C4-2B (cell line): ENCODE data around the gene ERGIC1.

Source experiments
- H3K27ac ChIP-seq: fragments of 450-650 bp; 2 replicates; pipeline ENCODE4 v1.5.1; 2017
- ZFX ChIP-seq: fragments of 450-650 bp; IDR thresholded peaks from 2 replicates; pipeline ENCODE4 v1.6.1; 2017
- TF ChIP-seq, protein P1 (sequence below): fragments of 450-650 bp; conservative IDR thresholded peaks from 2 replicates; pipeline ENCODE4 v1.5.1; 2017; ENCODE audit warnings: mild to moderate bottlenecking

The ERGIC1 gene

DNA sequence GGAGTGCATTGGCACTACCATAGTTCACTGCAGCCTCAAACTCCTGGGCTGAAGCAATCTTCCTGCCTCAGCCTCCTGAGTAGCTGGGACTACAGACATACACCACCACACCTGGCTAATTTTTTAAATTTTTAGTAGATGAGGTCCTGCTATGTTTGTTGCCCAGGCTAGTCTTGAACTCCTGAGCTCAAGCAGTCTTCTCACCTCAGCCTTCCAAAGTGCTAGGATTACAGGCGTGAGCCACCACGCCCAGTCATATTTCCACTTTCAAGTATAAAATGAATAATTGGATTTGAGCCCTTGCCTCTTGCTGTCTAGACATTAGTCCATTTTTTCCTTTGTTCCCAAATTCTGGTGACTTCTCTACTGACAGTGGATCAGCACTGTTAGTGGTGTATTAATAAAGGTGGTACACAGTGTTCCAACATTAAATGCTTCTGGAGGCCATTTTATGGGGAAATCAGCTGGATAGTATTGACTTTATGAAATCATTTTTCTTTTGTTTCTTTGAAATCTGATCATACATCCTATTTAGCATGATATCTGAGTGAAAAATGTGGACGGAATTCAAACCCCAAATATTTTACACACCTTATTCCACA lies 165.4 kb downstream of the ERGIC1 start:
- peak overlapping the region; percentile 44 for H3K27ac ChIP-seq
- TF ChIP-seq ZFX: no peak
- TF ChIP-seq, protein P1, sequence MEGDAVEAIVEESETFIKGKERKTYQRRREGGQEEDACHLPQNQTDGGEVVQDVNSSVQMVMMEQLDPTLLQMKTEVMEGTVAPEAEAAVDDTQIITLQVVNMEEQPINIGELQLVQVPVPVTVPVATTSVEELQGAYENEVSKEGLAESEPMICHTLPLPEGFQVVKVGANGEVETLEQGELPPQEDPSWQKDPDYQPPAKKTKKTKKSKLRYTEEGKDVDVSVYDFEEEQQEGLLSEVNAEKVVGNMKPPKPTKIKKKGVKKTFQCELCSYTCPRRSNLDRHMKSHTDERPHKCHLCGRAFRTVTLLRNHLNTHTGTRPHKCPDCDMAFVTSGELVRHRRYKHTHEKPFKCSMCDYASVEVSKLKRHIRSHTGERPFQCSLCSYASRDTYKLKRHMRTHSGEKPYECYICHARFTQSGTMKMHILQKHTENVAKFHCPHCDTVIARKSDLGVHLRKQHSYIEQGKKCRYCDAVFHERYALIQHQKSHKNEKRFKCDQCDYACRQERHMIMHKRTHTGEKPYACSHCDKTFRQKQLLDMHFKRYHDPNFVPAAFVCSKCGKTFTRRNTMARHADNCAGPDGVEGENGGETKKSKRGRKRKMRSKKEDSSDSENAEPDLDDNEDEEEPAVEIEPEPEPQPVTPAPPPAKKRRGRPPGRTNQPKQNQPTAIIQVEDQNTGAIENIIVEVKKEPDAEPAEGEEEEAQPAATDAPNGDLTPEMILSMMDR: no peak

GRCh38 chr5:172999974-173000373 lies 165.9 kb downstream of the ERGIC1 start:
- H3K27ac ChIP-seq: no peak overlapping the region

GRCh38 chr5:173001229-173001841 lies 167.3 kb downstream of the ERGIC1 start:
- no peak for TF ChIP-seq ZFX
- TF ChIP-seq, protein P1: no peak
- H3K27ac ChIP-seq: no peak overlapping the region

More at GRCh38 chr5:172999974-173000373, 165.9 kb downstream of the ERGIC1 start:
- TF ChIP-seq, protein P1: no peak
- no peak for TF ChIP-seq ZFX
